Breast epithelium (tissue), 4 donors: ENCODE results near the gene GMCL1. TPM values are rescaled to one million over a fixed set of nuclear protein-coding genes. Genes with fewer than 3 reads are reported as not detected.
"Not testable (repeated sequence)": the region's sequence is repeated elsewhere in the genome, so short reads cannot be mapped to it uniquely, and the experiment has no call there.

Experiments used
- DNase-seq, 2 donors: peaks; one replicate each; pipeline ENCODE4 v3.0.0-alpha.2; 2019; ENCODE audit warnings: low spot score in 2 of 2
- H3K27ac ChIP-seq, 2 donors: fragments of 200-600 bp; sonication (generic) in 1 of 2; one replicate each; pipeline ENCODE4 v1.5.1; 2016 to 2019; ENCODE audit warnings: mild to moderate bottlenecking in 1 of 2
- H3K27me3 ChIP-seq, 2 donors: fragments of 200-600 bp; sonication (generic) in 1 of 2; one replicate each; pipeline versions ENCODE4 v1.5.1 to v1.6.0; 2017 to 2019; ENCODE audit warnings: control low read depth in 1 of 2, mild to moderate bottlenecking in 1 of 2
- H3K36me3 ChIP-seq: fragments of 200-600 bp; one replicate; pipeline ENCODE4 v1.5.1; 2019
- H3K4me1 ChIP-seq, 2 donors: fragments of 200-600 bp; sonication (generic); one replicate each; pipeline ENCODE4 v1.5.1; 2016 to 2019; ENCODE audit warnings: control low read depth in 1 of 2
- H3K4me3 ChIP-seq, 3 donors: fragments of 200-600 bp; sonication (generic); 1 replicate in 2 of 3; 2 replicates in 1 of 3; pipeline ENCODE4 v1.5.1; 2016 to 2019; ENCODE audit warnings: mild to moderate bottlenecking in 3 of 3, moderate library complexity in 2 of 3
- H3K9me3 ChIP-seq, 2 donors: fragments of 200-600 bp; sonication (generic) in 1 of 2; one replicate each; pipeline ENCODE4 v1.5.1; 2016 to 2019; ENCODE audit warnings: control low read depth in 1 of 2
- POLR2A ChIP-seq: fragments of 450-650 bp; IDR thresholded peaks from one replicate; pipeline ENCODE4 v1.6.1; 2016; ENCODE audit warnings: antibody characterized with exemption, mild to moderate bottlenecking, moderate library complexity
- POLR2AphosphoS5 ChIP-seq, 3 donors: sonication (generic); formaldehyde crosslinking; IDR thresholded peaks; one replicate each; pipeline ENCODE4 v1.6.1; 2017; ENCODE audit warnings: antibody characterized with exemption in 3 of 3
- intact Hi-C: fragments of 100-400 bp; cut with DNase I; formaldehyde crosslinking; loops from one replicate; pipeline ENCODE4 v1.15.1; 2023; ENCODE audit warnings: low total_unique reads
- total RNA-seq, 3 donors: library from RNA; depleted of rRNA; stranded (reverse); fragments of >200 nt; gene quantifications; one replicate each; pipeline ENCODE4 v1.1.0, GENCODE V29; 2016
- TF ChIP-seq, protein P1 (sequence below), 3 donors: fragments of 450-650 bp; IDR thresholded peaks; one replicate each; pipeline ENCODE4 v1.5.1; 2016 to 2017; ENCODE audit warnings: antibody characterized with exemption in 3 of 3, mild to moderate bottlenecking in 3 of 3, moderate library complexity in 3 of 3

The GMCL1 gene
- total RNA-seq, 3 donors from 2014 or later: 14.2 to 24.4 (median 18.4) TPM

DNA sequence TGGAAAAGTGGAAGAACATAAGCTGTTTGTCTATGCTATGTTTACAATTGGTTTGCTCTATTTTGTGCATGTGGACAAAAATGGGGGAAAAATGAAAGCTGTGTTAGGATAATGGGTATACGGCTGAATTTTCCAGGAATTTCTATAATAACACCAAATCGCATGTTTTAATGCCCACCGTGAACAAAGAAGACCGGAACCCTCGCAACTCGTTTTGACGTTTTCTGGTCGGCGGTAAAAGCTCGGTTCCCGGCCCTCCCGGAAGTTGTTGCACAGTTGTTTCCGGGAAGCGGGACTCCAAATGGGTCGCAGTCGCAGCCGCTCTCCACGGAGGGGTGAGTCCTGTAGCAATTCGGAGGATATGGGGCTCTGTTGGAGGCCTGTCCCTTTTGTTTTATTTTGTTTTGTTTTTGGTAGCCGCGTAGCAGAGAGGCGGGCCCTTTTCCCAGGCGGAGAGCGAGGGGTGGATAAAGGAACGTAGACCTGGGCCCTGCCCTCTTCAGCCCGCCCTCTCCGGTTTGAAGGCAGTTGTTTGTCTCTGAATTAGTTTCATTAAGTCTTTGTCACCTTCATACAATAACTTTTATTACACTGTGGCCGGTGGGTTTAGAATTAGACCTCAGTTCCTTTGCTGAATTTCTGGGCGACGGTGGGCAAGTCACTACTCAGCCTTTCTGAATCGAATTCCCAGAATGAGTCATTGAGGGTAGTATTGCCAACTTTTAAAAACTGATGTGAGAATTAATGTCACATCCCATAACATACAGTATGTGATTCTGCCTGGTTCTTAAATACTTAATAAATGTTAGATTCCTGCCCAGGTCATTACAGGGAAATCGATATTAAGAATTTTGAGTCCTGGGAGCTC, 64.5 kb downstream of the GMCL1 start, which contains the start of gene SNRNP27:
Gene SNRNP27 (plus strand): TSS at position 273 of the 868 bp plus-strand sequence. CDS start 29 bp downstream, at position 302.
- H3K27me3 ChIP-seq: no peaks in the 10 kb centered on the region
- no peaks in the 10 kb centered on the region for H3K36me3 ChIP-seq
- H3K9me3 ChIP-seq: no peaks in the 10 kb centered on the region
- peak within 1 kb of the TSS; percentile 80 to 90 for H3K27ac ChIP-seq
- H3K4me3 ChIP-seq: peak within 1 kb of the TSS; percentile 65 to 71 (median 71)
- TF ChIP-seq, protein P1, sequence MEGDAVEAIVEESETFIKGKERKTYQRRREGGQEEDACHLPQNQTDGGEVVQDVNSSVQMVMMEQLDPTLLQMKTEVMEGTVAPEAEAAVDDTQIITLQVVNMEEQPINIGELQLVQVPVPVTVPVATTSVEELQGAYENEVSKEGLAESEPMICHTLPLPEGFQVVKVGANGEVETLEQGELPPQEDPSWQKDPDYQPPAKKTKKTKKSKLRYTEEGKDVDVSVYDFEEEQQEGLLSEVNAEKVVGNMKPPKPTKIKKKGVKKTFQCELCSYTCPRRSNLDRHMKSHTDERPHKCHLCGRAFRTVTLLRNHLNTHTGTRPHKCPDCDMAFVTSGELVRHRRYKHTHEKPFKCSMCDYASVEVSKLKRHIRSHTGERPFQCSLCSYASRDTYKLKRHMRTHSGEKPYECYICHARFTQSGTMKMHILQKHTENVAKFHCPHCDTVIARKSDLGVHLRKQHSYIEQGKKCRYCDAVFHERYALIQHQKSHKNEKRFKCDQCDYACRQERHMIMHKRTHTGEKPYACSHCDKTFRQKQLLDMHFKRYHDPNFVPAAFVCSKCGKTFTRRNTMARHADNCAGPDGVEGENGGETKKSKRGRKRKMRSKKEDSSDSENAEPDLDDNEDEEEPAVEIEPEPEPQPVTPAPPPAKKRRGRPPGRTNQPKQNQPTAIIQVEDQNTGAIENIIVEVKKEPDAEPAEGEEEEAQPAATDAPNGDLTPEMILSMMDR (IDR thresholded peaks at IDR 0.05): no peak
- TF ChIP-seq POLR2A: peak; percentile 41
- TF ChIP-seq POLR2AphosphoS5 (IDR thresholded peaks at IDR 0.05): peak; percentile 86 to 94 (median 89)
- H3K4me1 ChIP-seq: peaks cover 0 to 6% of the 10 kb centered on the region in 2 donors
- peak; percentile 63 to 83 for DNase-seq
- intact Hi-C loops: no loop called here

DNA sequence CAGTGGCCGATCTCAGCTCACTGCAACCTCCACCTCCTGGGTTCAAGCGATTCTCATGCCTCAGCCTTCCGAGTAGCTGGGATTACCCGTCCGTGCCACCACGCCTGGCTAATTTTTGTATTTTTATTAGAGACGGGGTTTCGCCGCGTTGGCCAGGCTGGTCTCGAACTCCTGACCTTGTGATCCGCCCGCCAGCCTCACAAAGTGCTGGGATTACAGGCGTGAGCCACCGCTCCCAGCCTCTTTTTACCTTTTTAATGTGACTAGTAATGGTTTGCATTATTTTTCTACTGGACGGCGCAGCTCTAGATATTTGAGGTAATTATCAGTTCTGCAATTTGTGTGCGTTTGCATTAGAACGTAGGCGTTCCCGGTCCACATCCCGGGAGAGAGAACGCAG, 65.3 kb downstream of the GMCL1 start:
- DNase-seq, H3K36me3 ChIP-seq, H3K9me3 ChIP-seq, intact Hi-C loops, H3K4me1 ChIP-seq, H3K27me3 ChIP-seq: not testable (repeated sequence)
- Histone ChIP-seq H3K4me3 (peak overlapping the region; percentile 65 to 71 (median 71)), H3K27ac (peak overlapping the region; percentile 80 to 90)

DNA sequence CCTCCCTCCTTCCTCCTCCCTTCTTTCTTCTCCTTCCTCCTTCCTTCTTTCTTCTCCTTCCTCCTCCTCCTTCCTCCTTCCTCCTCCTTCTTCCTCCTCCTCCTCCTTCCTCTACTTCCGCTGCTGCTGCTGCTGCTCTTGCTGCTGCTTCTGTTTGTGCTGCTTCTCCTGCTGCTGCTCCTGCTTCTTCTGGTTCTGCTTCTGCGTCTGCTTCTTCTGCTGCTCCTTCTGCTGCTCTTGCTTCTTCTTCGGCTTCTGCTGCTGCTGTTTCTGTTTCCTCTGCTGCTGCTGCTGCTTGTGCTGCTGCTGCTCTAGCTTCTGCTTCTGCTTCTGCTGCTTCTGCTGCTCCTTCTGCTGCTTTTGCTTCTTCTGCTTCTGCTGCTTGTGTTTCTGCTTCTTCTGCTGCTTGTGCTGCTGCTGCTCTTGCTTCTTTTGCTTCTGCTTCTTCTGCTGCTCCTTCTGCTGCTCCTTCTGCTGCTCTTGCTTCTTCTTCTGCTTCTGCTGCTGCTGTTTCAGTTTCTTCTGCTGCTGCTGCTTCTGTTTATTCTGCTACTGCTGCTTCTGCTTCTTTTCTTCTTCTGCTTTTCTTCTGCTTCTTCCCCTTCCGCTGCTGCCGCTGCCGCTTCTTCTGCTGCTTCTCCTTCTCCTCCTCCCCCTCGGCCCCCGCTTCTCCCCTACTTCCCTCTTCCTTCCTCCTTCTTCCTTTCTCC, 72.9 kb downstream of the GMCL1 start:
- Histone ChIP-seq H3K27ac (no peak overlapping the region), H3K9me3 (no peaks in the 10 kb centered on the region), H3K4me1 (no peaks in the 10 kb centered on the region), H3K4me3 (peak overlapping the region in 1 of 3 donors; percentile 15), H3K27me3 (no peaks in the 10 kb centered on the region), H3K36me3 (peaks cover 3% of the 10 kb centered on the region)
- TF ChIP-seq POLR2AphosphoS5 (IDR thresholded peaks at IDR 0.05): no peak
- TF ChIP-seq, protein P1 (IDR thresholded peaks at IDR 0.05): no peak
- TF ChIP-seq POLR2A: no peak
- intact Hi-C loops: no loop called here
- DNase-seq: no peak

DNA sequence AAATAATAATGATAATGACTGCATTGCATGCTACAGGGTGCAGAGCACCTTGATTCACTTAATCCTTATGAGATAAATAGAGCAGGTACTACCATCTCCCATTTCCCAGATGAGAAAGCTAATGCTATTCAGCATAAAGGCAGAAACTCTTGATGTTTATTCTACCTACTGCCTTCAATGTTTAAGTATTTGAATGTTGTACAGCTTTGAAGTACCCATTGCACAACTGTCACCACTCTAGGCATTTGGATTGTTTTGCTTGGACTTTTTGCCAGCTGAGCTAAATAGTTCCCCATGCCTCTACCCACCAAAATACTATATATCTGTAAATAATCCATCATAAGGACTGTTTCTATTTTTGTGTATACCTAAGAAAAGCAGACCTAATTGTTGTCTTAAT, 77.8 kb downstream of the GMCL1 start:
- TF ChIP-seq POLR2AphosphoS5 (IDR thresholded peaks at IDR 0.05) (no peak), POLR2A (no peak)
- TF ChIP-seq, protein P1 (IDR thresholded peaks at IDR 0.05): no peak
- Histone ChIP-seq H3K27me3 (no peaks in the 10 kb centered on the region), H3K4me1 (no peaks in the 10 kb centered on the region), H3K27ac (no peak overlapping the region), H3K9me3 (no peaks in the 10 kb centered on the region), H3K36me3 (peaks cover 3% of the 10 kb centered on the region), H3K4me3 (no peak overlapping the region)
- intact Hi-C loops: no loop called here
- DNase-seq: no peak

DNA sequence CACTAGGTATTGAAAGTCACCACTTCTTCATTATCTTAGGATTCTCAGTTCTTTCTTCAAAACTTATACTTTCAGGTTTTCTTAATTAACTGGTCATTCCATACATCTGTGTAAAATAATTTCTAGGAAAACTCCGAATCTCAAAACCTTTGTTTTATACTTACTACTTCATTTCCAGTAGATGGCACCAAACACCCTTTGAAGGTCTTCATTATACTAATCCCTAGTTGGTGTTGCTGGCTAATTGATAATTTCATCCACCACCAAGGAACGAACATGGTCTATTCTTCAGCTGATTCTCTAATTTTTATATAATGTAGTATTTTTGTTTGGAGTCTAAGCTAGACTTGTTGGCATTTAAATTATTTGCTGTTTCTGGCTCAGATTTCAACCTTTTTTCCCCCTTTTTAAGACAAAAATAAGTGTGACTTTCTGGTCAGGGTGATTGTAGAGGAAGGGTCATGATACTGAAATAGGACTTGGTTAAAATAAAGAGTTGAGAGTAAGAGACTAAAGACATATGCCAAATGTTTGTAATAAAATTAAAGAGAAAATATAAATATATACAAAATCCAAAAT, 82.6 kb downstream of the GMCL1 start:
- Histone ChIP-seq H3K27me3 (no peaks in the 10 kb centered on the region), H3K4me3 (no peak overlapping the region), H3K27ac (peak overlapping the region in 1 of 2 donors; percentile 97), H3K36me3 (no peaks in the 10 kb centered on the region), H3K4me1 (no peaks in the 10 kb centered on the region), H3K9me3 (no peaks in the 10 kb centered on the region)
- TF ChIP-seq, protein P1 (IDR thresholded peaks at IDR 0.05): peak; percentile 32 to 74 (median 69)
- TF ChIP-seq POLR2A (no peak), POLR2AphosphoS5 (IDR thresholded peaks at IDR 0.05) (no peak)
- intact Hi-C loops: loop anchor here (5.0 kb wide), 1 partner anchor 620 kb away; no protein-coding TSS in a partner anchor
- no peak for DNase-seq
